OCI-LY3 (cell line): ENCODE measurements around the gene CTSL.

ENCODE experiments used
- H2AFZ ChIP-seq: fragments of 200-600, 300-600 bp; shearing (Covaris generic); 2 replicates; pipeline ENCODE4 v1.6.0; 2014; ENCODE audit warnings: antibody characterized with exemption, low read depth, low read length
- H3K27ac ChIP-seq: fragments of 200-600, 300-600 bp; sonication (generic); 2 replicates; pipeline ENCODE4 v1.5.1; 2014; ENCODE audit warnings: mild to moderate bottlenecking, low read length, moderate library complexity, mixed read lengths
- H3K27me3 ChIP-seq: fragments of 200-600, 300-600 bp; sonication (generic); 2 replicates; pipeline ENCODE4 v1.6.1; 2014; ENCODE audit warnings: low read depth, low read length, mixed read lengths
- H3K36me3 ChIP-seq: fragments of 200-600, 300-600 bp; sonication (generic); replicated peaks from 2 replicates; pipeline ENCODE3; 2014; ENCODE audit warnings: low read depth, low read length, mixed read lengths
- H3K4me1 ChIP-seq: fragments of 300-600, 200-600 bp; sonication (generic); 2 replicates; pipeline ENCODE4 v1.6.1; 2014; ENCODE audit warnings: low read length, mixed read lengths
- H3K4me2 ChIP-seq: fragments of 200-600, 300-600 bp; sonication (generic); 2 replicates; pipeline ENCODE4 v1.6.1; 2014; ENCODE audit warnings: low read length, mixed read lengths
- H3K4me3 ChIP-seq: fragments of 300-600, 200-600 bp; sonication (generic); 2 replicates; pipeline ENCODE4 v1.5.1; 2014; ENCODE audit warnings: antibody characterized with exemption, mild to moderate bottlenecking, low read length, moderate library complexity
- H3K79me2 ChIP-seq: fragments of 300-600, 200-600 bp; shearing (Covaris generic); 2 replicates; pipeline ENCODE4 v1.6.1; 2014; ENCODE audit warnings: mild to moderate bottlenecking, low read length, mixed read lengths
- H3K9ac ChIP-seq: fragments of 300-600, 200-600 bp; shearing (Covaris generic); 2 replicates; pipeline ENCODE4 v1.6.0; 2014; ENCODE audit warnings: mild to moderate bottlenecking, low read length, moderate library complexity
- H3K9me3 ChIP-seq: fragments of 200-600, 300-600 bp; shearing (Covaris generic); 2 replicates; pipeline ENCODE4 v1.6.1; 2014; ENCODE audit warnings: low read length, mixed read lengths; ENCODE audit not compliant: insufficient read depth
- H4K20me1 ChIP-seq: fragments of 200-600, 300-600 bp; sonication (generic); 2 replicates; pipeline ENCODE4 v1.6.1; 2016; ENCODE audit warnings: low read length, mixed read lengths; ENCODE audit not compliant: insufficient read depth
- EZH2phosphoT487 ChIP-seq: fragments of 200-600 bp; shearing (Covaris generic); IDR thresholded peaks from 2 replicates; pipeline ENCODE4 v1.6.1; 2018; ENCODE audit warnings: antibody characterized with exemption, mixed run types, low read depth
- TF ChIP-seq, protein P1 (sequence below): fragments of 200-600, 300-600 bp; sonication (generic); IDR thresholded peaks from 2 replicates; pipeline ENCODE4 v1.5.1; 2014; ENCODE audit warnings: antibody characterized with exemption, low read length, low read depth

Gene CTSL

DNA sequence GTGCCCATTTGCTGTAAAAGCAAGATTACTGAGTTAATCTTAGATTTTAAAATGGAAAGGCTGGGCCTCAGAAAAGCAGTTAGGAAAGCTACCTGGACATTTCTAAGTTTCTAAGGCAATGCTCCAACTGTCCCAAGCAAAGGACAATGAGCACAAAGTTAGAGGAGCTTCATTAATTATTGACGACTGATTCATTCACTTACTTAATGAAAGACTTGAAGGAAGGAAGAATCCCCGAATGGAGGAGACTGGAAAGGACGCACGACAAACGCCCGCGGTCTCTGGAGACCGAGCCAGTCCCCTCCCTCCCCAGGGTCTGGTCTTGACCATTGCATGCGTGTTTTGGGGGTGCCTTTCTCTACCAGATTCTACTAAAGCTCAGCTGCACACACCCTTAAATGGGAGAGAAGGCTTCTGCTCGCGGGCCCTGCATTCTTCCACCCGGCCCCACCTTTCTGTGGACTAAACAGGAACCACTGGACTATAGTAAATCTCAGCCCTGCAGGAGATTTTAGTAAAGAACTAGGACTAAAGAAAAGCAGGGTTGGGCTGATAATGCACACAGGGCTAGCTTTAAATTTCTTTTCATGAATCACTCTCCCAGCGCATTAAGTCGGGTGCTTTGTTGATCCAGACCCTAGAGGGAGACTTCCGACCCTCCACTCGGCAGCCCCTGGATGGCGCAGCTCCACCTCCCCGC is 44.8 kb downstream of the CTSL start:
- no peak overlapping the region for H2AFZ ChIP-seq
- no peaks in the 10 kb centered on the region for H4K20me1 ChIP-seq
- H3K4me2 ChIP-seq: no peak overlapping the region
- no peaks in the 10 kb centered on the region for H3K36me3 ChIP-seq
- H3K4me1 ChIP-seq: no peaks in the 10 kb centered on the region
- no peak for TF ChIP-seq EZH2phosphoT487
- TF ChIP-seq, protein P1, sequence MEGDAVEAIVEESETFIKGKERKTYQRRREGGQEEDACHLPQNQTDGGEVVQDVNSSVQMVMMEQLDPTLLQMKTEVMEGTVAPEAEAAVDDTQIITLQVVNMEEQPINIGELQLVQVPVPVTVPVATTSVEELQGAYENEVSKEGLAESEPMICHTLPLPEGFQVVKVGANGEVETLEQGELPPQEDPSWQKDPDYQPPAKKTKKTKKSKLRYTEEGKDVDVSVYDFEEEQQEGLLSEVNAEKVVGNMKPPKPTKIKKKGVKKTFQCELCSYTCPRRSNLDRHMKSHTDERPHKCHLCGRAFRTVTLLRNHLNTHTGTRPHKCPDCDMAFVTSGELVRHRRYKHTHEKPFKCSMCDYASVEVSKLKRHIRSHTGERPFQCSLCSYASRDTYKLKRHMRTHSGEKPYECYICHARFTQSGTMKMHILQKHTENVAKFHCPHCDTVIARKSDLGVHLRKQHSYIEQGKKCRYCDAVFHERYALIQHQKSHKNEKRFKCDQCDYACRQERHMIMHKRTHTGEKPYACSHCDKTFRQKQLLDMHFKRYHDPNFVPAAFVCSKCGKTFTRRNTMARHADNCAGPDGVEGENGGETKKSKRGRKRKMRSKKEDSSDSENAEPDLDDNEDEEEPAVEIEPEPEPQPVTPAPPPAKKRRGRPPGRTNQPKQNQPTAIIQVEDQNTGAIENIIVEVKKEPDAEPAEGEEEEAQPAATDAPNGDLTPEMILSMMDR: no peak
- no peaks in the 10 kb centered on the region for H3K9me3 ChIP-seq
- H3K9ac ChIP-seq: no peak overlapping the region
- no peaks in the 10 kb centered on the region for H3K27me3 ChIP-seq
- no peak overlapping the region for H3K27ac ChIP-seq
- H3K4me3 ChIP-seq: no peak overlapping the region
- H3K79me2 ChIP-seq: no peaks in the 10 kb centered on the region

DNA sequence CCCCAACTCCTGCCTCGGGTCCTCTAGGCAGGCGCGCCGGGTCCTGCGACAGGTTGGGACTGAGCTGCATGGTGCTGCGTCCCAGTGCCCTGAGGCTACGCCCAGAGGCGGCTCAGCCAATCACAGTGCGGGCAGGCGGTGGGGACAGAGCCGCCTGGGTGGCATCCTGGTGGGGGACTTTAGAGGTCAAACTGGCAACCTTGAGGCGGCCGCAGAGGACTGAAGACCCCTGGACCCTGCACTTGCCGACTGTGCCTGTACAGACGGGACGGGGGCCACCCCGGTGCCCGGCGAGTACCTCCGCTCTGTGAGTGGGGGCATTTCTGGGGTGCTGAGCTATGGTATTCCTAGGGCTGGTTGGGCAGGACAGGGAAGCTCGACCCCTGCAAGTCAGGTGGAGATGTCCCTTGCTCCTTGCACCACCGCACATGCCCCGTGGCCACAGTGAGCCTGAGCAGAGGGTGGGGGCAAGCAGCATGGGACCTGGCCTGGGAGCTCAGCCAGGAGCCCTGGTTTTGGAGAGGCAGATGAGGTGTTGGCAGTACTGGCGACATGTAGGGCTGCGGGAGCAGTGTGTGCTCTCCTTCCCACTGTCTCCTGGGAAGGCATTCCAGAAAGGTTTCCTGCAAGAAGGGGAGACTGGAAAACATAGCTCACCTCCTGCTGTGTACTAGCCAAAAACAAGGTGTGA is 45.5 kb downstream of the CTSL start:
- Histone ChIP-seq H3K27me3 (no peaks in the 10 kb centered on the region), H3K79me2 (no peaks in the 10 kb centered on the region), H4K20me1 (no peaks in the 10 kb centered on the region), H3K4me1 (no peaks in the 10 kb centered on the region), H3K27ac (no peak overlapping the region), H2AFZ (no peak overlapping the region), H3K9me3 (no peaks in the 10 kb centered on the region), H3K36me3 (no peaks in the 10 kb centered on the region), H3K4me2 (no peak overlapping the region), H3K9ac (no peak overlapping the region), H3K4me3 (no peak overlapping the region)
- no peak for TF ChIP-seq EZH2phosphoT487
- TF ChIP-seq, protein P1: no peak

DNA sequence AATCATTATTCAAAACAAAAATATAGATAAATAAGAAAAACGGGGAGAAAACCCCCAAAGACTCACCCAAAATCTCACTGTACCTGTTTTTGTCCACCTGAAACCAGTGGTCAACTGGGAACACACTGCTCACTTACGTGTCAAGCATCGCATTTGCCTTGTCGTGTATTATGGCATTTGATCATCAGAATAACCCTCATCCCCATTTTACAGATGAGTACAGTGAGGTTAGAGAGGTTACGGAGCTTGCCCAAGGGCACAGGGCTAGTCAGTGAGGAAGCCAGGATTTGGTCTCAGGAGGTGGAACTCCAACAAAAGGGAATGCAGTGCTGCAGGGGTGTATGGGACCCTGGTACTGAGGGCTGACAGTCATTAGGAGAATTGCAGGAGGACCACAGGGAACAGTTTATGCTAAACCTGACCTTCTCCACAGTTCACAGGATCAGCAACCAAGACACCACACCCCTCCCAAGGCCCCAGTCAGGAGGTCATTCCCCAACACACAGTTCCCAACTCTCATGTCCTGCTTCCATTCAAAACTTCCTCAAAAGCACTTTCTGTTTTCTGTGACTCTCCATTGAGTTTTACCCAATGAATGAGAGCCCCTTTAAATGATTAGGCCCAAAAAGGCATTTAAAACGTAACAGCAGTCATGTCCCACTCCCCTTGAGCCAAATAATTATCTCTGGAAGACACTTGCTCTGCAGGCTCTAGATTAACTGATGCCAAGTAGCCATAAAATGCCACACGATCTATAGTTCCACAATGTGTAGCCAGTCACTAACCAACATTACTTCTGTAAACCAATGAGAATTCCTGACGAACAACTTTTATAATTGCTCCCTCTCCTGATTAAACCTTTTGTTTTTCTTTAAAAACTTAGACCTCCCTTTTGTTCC is 50.8 kb downstream of the CTSL start:
- H3K4me2 ChIP-seq: no peak overlapping the region

More for the DNA sequence above, 50.8 kb downstream of the CTSL start:
- Histone ChIP-seq H2AFZ (no peak overlapping the region), H3K27me3 (no peaks in the 10 kb centered on the region), H3K27ac (no peak overlapping the region), H4K20me1 (no peaks in the 10 kb centered on the region), H3K36me3 (no peaks in the 10 kb centered on the region), H3K4me1 (no peaks in the 10 kb centered on the region), H3K4me3 (no peak overlapping the region), H3K9me3 (no peaks in the 10 kb centered on the region), H3K9ac (no peak overlapping the region), H3K79me2 (no peaks in the 10 kb centered on the region)
- TF ChIP-seq EZH2phosphoT487: no peak
- TF ChIP-seq, protein P1: no peak
